VCaP (cell line): ENCODE measurements around the gene R3HDM2.

Experiments
- H3K27ac ChIP-seq: fragments of 450-650 bp; 2 replicates; pipeline ENCODE4 v1.5.1; 2017
- CTCF ChIP-seq: fragments of 450-650 bp; conservative IDR thresholded peaks from 2 replicates; pipeline ENCODE4 v1.5.1; 2017; ENCODE audit warnings: mild to moderate bottlenecking, moderate library complexity

R3HDM2 gene

GRCh38 chr12:57380300-57380699 lies 50.5 kb downstream of the R3HDM2 start:
- no peak for TF ChIP-seq CTCF
- H3K27ac ChIP-seq, result no peak overlapping the region

GRCh38 chr12:57377103-57377840 lies 53.6 kb downstream of the R3HDM2 start:
- H3K27ac ChIP-seq, result no peak overlapping the region
- no peak for TF ChIP-seq CTCF

- TF ChIP-seq CTCF, result no peak
- no peak overlapping the region for H3K27ac ChIP-seq
Observed at GRCh38 chr12:57372233-57372632, 58.6 kb downstream of the R3HDM2 start.

- H3K27ac ChIP-seq, result no peak overlapping the region
- no peak for TF ChIP-seq CTCF
Observed at GRCh38 chr12:57370696-57371095, 60.1 kb downstream of the R3HDM2 start.

- no peak overlapping the region for H3K27ac ChIP-seq
- TF ChIP-seq CTCF, result no peak
Observed at GRCh38 chr12:57370072-57370471, 60.8 kb downstream of the R3HDM2 start.

- no peak for TF ChIP-seq CTCF
- H3K27ac ChIP-seq, result no peak overlapping the region
Observed at GRCh38 chr12:57369202-57369601, 61.6 kb downstream of the R3HDM2 start.

GRCh38 chr12:57368349-57369095 lies 62.3 kb downstream of the R3HDM2 start:
- no peak for TF ChIP-seq CTCF

More at GRCh38 chr12:57368349-57369095, 62.3 kb downstream of the R3HDM2 start:
- H3K27ac ChIP-seq, result no peak overlapping the region
